Neural progenitor cell (in vitro differentiated cells): ENCODE measurements around the gene SLC7A6OS. TPM values are rescaled to one million over a fixed set of nuclear protein-coding genes. Genes with fewer than 3 reads are reported as not detected.

ENCODE experiments used
- DNase-seq: peaks from one replicate; pipeline ENCODE4 v3.0.0-alpha.2; 2016; ENCODE audit warnings: low spot score
- H2AFZ ChIP-seq: fragments of 200-600 bp; sonication (generic); replicated peaks from 2 replicates; pipeline ENCODE4 v1.6.1; 2016; ENCODE audit warnings: antibody characterized with exemption
- H3F3A ChIP-seq: fragments of 200-600 bp; sonication (generic); 2 replicates; pipeline ENCODE4 v1.6.1; 2016; ENCODE audit warnings: antibody characterized with exemption, low read depth
- H3K27ac ChIP-seq: fragments of 200-600 bp; sonication (generic); 2 replicates; pipeline ENCODE4 v1.5.1; 2016; ENCODE audit warnings: mild to moderate bottlenecking
- H3K27me3 ChIP-seq: fragments of 200-600 bp; sonication (generic); 2 replicates; pipeline ENCODE4 v1.6.1; 2016; ENCODE audit warnings: mild to moderate bottlenecking, moderate library complexity
- H3K36me3 ChIP-seq: fragments of 200-600 bp; sonication (generic); 2 replicates; pipeline ENCODE4 v1.5.1; 2016
- H3K4me1 ChIP-seq: fragments of 200-600 bp; sonication (generic); 2 replicates; pipeline ENCODE4 v1.6.1; 2016; ENCODE audit warnings: mixed run types
- H3K4me2 ChIP-seq: fragments of 200-600 bp; sonication (generic); 2 replicates; pipeline ENCODE4 v1.6.1; 2016
- H3K4me3 ChIP-seq: fragments of 200-600 bp; sonication (generic); 2 replicates; pipeline ENCODE4 v1.5.1; 2016
- H3K79me2 ChIP-seq: fragments of 200-600 bp; sonication (generic); 2 replicates; pipeline ENCODE4 v1.6.1; 2016; ENCODE audit warnings: low read depth
- H3K9ac ChIP-seq: fragments of 200-600 bp; sonication (generic); 2 replicates; pipeline ENCODE4 v1.6.1; 2016
- H3K9me3 ChIP-seq: fragments of 200-600 bp; sonication (generic); 2 replicates; pipeline ENCODE4 v1.5.1; 2016; ENCODE audit warnings: low read depth
- H4K20me1 ChIP-seq: fragments of 200-600 bp; sonication (generic); 2 replicates; pipeline ENCODE4 v1.6.1; 2016; ENCODE audit warnings: low read depth
- H3K27ac Mint-ChIP-seq: 3 replicates; pipeline ENCODE4 v1.8.0; 2021; ENCODE audit warnings: mixed read lengths
- H3K27me3 Mint-ChIP-seq: 2 replicates; pipeline ENCODE4 v1.8.0; 2022; ENCODE audit warnings: low read depth, mild to moderate bottlenecking, inconsistent platforms, moderate library complexity, mixed read lengths; ENCODE audit not compliant: insufficient read depth
- H3K36me3 Mint-ChIP-seq: 3 replicates; pipeline ENCODE4 v1.8.0; 2021; ENCODE audit warnings: mixed read lengths
- H3K4me1 Mint-ChIP-seq: 3 replicates; pipeline ENCODE4 v1.8.0; 2021; ENCODE audit warnings: mixed read lengths
- H3K4me3 Mint-ChIP-seq: 3 replicates; pipeline ENCODE4 v1.8.0; 2021; ENCODE audit warnings: mild to moderate bottlenecking, moderate library complexity, mixed read lengths
- H3K9me3 Mint-ChIP-seq: 3 replicates; pipeline ENCODE4 v1.8.0; 2020; ENCODE audit warnings: mixed read lengths
- CTCF ChIP-seq: fragments of 200-600 bp; sonication (generic); IDR thresholded peaks from 2 replicates; pipeline ENCODE4 v1.5.1; 2017; ENCODE audit warnings: antibody characterized with exemption, mild to moderate bottlenecking
- EZH2 ChIP-seq: fragments of 200-600 bp; sonication (generic); IDR thresholded peaks from 2 replicates; pipeline ENCODE4 v1.6.1; 2017; ENCODE audit warnings: antibody characterized with exemption, mild to moderate bottlenecking, moderate library complexity
- EZH2phosphoT487 ChIP-seq: fragments of 200-600 bp; sonication (generic); IDR thresholded peaks from 2 replicates; pipeline ENCODE4 v1.6.1; 2017; ENCODE audit warnings: antibody characterized with exemption
- total RNA-seq: library from RNA; depleted of rRNA; stranded (reverse); fragments of >200 nt; gene quantifications from 2 replicates; pipeline ENCODE4 v1.2.3, GENCODE V29; 2015; ENCODE audit warnings: low replicate concordance

Gene SLC7A6OS
- total RNA-seq, 1 donor from 2014 or later: 18.7 TPM

- H3K4me3 ChIP-seq: no peak overlapping the region
- Mint-ChIP-seq H3K9me3 (no peaks in the 10 kb centered on the region), H3K4me1 (no peaks in the 10 kb centered on the region), H3K4me3 (no peak overlapping the region), H3K36me3 (peaks cover 6% of the 10 kb centered on the region), H3K27ac (no peak overlapping the region), H3K27me3 (no peaks in the 10 kb centered on the region)
- H3F3A ChIP-seq: peaks cover 8% of the 10 kb centered on the region
- H3K4me2 ChIP-seq: no peak overlapping the region
- no peaks in the 10 kb centered on the region for H3K9me3 ChIP-seq
- H2AFZ ChIP-seq: no peak overlapping the region
- DNase-seq: no peak
- no peaks in the 10 kb centered on the region for H3K79me2 ChIP-seq
- H4K20me1 ChIP-seq: no peaks in the 10 kb centered on the region
- peak overlapping the region; percentile 55 for H3K27ac ChIP-seq
- no peaks in the 10 kb centered on the region for H3K4me1 ChIP-seq
- no peak overlapping the region for H3K9ac ChIP-seq
- no peaks in the 10 kb centered on the region for H3K36me3 ChIP-seq
- TF ChIP-seq CTCF (no peak), EZH2phosphoT487 (no peak), EZH2 (no peak)
- no peaks in the 10 kb centered on the region for H3K27me3 ChIP-seq
These were observed 34.5 kb downstream of the SLC7A6OS start for GRCh38 chr16:68276223-68276622.

GRCh38 chr16:68275611-68276191 is 35.0 kb downstream of the SLC7A6OS start:
- Histone ChIP-seq H2AFZ (no peak overlapping the region), H3K9me3 (no peaks in the 10 kb centered on the region), H3K36me3 (no peaks in the 10 kb centered on the region), H3K4me3 (no peak overlapping the region), H3F3A (peaks cover 8% of the 10 kb centered on the region), H3K27me3 (no peaks in the 10 kb centered on the region), H4K20me1 (no peaks in the 10 kb centered on the region), H3K79me2 (peaks cover 1% of the 10 kb centered on the region), H3K4me1 (no peaks in the 10 kb centered on the region), H3K9ac (no peak overlapping the region), H3K4me2 (no peak overlapping the region), H3K27ac (peak overlapping the region; percentile 55)
- Mint-ChIP-seq H3K9me3 (no peaks in the 10 kb centered on the region), H3K27me3 (no peaks in the 10 kb centered on the region), H3K27ac (no peak overlapping the region), H3K4me3 (no peak overlapping the region), H3K4me1 (no peaks in the 10 kb centered on the region), H3K36me3 (peaks cover 2% of the 10 kb centered on the region)
- no peak for TF ChIP-seq CTCF
- TF ChIP-seq EZH2: no peak
- TF ChIP-seq EZH2phosphoT487: no peak
- DNase-seq: no peak

- no peaks in the 10 kb centered on the region for H3K9me3 Mint-ChIP-seq
- peaks cover 8% of the 10 kb centered on the region for H3K79me2 ChIP-seq
- H3F3A ChIP-seq: peaks cover 8% of the 10 kb centered on the region
These were observed 36.3 kb downstream of the SLC7A6OS start for GRCh38 chr16:68274441-68274840.

More at GRCh38 chr16:68274441-68274840, 36.3 kb downstream of the SLC7A6OS start:
- H3K27me3 ChIP-seq: no peaks in the 10 kb centered on the region
- Mint-ChIP-seq H3K36me3 (peaks cover 2% of the 10 kb centered on the region), H3K4me1 (peaks cover under 1% of the 10 kb centered on the region), H3K4me3 (no peak overlapping the region), H3K27me3 (no peaks in the 10 kb centered on the region), H3K27ac (peak overlapping the region; percentile 33)
- TF ChIP-seq CTCF (no peak), EZH2phosphoT487 (no peak), EZH2 (no peak)
- no peak for DNase-seq
- no peak overlapping the region for H3K4me2 ChIP-seq
- H3K9me3 ChIP-seq: no peaks in the 10 kb centered on the region
- no peak overlapping the region for H2AFZ ChIP-seq
- no peak overlapping the region for H3K9ac ChIP-seq
- no peak overlapping the region for H3K27ac ChIP-seq
- no peaks in the 10 kb centered on the region for H3K4me1 ChIP-seq
- no peaks in the 10 kb centered on the region for H3K36me3 ChIP-seq
- no peaks in the 10 kb centered on the region for H4K20me1 ChIP-seq
- no peak overlapping the region for H3K4me3 ChIP-seq
